Measurements from ENCODE around the gene RSPO3.
"Not testable (repeated sequence)": the region's sequence is repeated elsewhere in the genome, so short reads cannot be mapped to it uniquely, and the experiment has no call there.

RSPO3 gene

GRCh38 chr6:127207591-127208120 lies 89.2 kb downstream of the RSPO3 start:
- no peak for DNase-seq

GRCh38 chr6:127210725-127211124 lies 92.3 kb downstream of the RSPO3 start:
- no peak for DNase-seq

- DNase-seq = no peak
Measured at GRCh38 chr6:127212376-127212775, 93.9 kb downstream of the RSPO3 start.

- not testable (repeated sequence) for DNase-seq
Measured at GRCh38 chr6:127214032-127214431, 95.6 kb downstream of the RSPO3 start.

- DNase-seq = not testable (repeated sequence)
Measured at GRCh38 chr6:127214531-127214930, 96.1 kb downstream of the RSPO3 start.

GRCh38 chr6:127215931-127216330 lies 97.5 kb downstream of the RSPO3 start:
- no peak for DNase-seq

GRCh38 chr6:127216810-127217789 lies 98.6 kb downstream of the RSPO3 start:
- DNase-seq = no peak

GRCh38 chr6:127219869-127220268 lies 101.4 kb downstream of the RSPO3 start:
- DNase-seq = no peak

- DNase-seq = no peak
Measured at GRCh38 chr6:127221201-127221600, 102.7 kb downstream of the RSPO3 start.

- DNase-seq = no peak
Measured at GRCh38 chr6:127222418-127222817, 103.9 kb downstream of the RSPO3 start.

GRCh38 chr6:127225497-127225896 lies 107.0 kb downstream of the RSPO3 start:
- DNase-seq = no peak

GRCh38 chr6:127233819-127234218 lies 115.3 kb downstream of the RSPO3 start:
- DNase-seq = not testable (repeated sequence)

- DNase-seq = no peak
Measured at GRCh38 chr6:127243501-127243900, 125.0 kb downstream of the RSPO3 start.
